GM23338 (cell line): ENCODE data around the gene MKLN1. TPM values are rescaled to one million over a fixed set of nuclear protein-coding genes. Genes with fewer than 3 reads are reported as not detected.

Source experiments
- ATAC-seq: fragments of 200-7000 bp; cut with Tn5 transposase; 3 replicates; pipeline ENCODE4 v1.9.1; 2020
- DNase-seq: peaks from one replicate; pipeline ENCODE4 v3.0.0-alpha.2; 2015; ENCODE audit warnings: low spot score
- H2AFZ ChIP-seq: fragments of 200-600 bp; sonication (generic); 2 replicates; pipeline ENCODE4 v1.8.0; 2016; ENCODE audit warnings: antibody characterized with exemption, mild to moderate bottlenecking, moderate library complexity
- H3F3A ChIP-seq: fragments of 200-600 bp; sonication (generic); replicated peaks from 2 replicates; pipeline ENCODE4 v1.8.0; 2017; ENCODE audit warnings: antibody characterized with exemption, mixed run types, low read depth
- H3K27ac ChIP-seq: fragments of 200-600 bp; sonication (generic); 2 replicates; pipeline ENCODE4 v1.6.1; 2016; ENCODE audit warnings: low read depth
- H3K27me3 ChIP-seq: fragments of 200-600 bp; sonication (generic); 2 replicates; pipeline ENCODE4 v1.8.0; 2016; ENCODE audit warnings: mild to moderate bottlenecking, mixed run types, moderate library complexity; ENCODE audit not compliant: insufficient read depth
- H3K36me3 ChIP-seq: fragments of 200-600 bp; sonication (generic); 2 replicates; pipeline ENCODE4 v1.8.0; 2016; ENCODE audit warnings: mild to moderate bottlenecking; ENCODE audit not compliant: insufficient read depth
- H3K4me1 ChIP-seq: fragments of 200-600 bp; sonication (generic); 2 replicates; pipeline ENCODE4 v1.8.0; 2016; ENCODE audit warnings: mild to moderate bottlenecking, moderate library complexity; ENCODE audit not compliant: insufficient read depth
- H3K4me2 ChIP-seq: fragments of 200-600 bp; sonication (generic); 2 replicates; pipeline ENCODE4 v1.7.1; 2017; ENCODE audit warnings: mixed run types
- H3K4me3 ChIP-seq: fragments of 200-600 bp; sonication (generic); 2 replicates; pipeline ENCODE4 v1.6.1; 2016; ENCODE audit warnings: mixed run types
- H3K79me2 ChIP-seq: fragments of 200-600 bp; sonication (generic); replicated peaks from 2 replicates; pipeline ENCODE4 v1.8.0; 2017; ENCODE audit warnings: mild to moderate bottlenecking; ENCODE audit not compliant: insufficient read depth
- H3K9me2 ChIP-seq: fragments of 200-600 bp; sonication (generic); 2 replicates; pipeline ENCODE4 v1.8.0; 2017; ENCODE audit not compliant: insufficient read depth
- H4K20me1 ChIP-seq: fragments of 200-600 bp; sonication (generic); replicated peaks from 2 replicates; pipeline ENCODE4 v1.8.0; 2017; ENCODE audit warnings: mild to moderate bottlenecking; ENCODE audit not compliant: insufficient read depth
- H3K27ac Mint-ChIP-seq: 2 replicates; pipeline ENCODE4 v1.8.0; 2020; ENCODE audit warnings: inconsistent platforms, mild to moderate bottlenecking, moderate library complexity, mixed read lengths
- H3K27me3 Mint-ChIP-seq: 3 replicates; pipeline ENCODE4 v1.8.0; 2022; ENCODE audit warnings: low read depth, mild to moderate bottlenecking, moderate library complexity, mixed read lengths, inconsistent platforms; ENCODE audit not compliant: insufficient read depth, poor library complexity
- H3K36me3 Mint-ChIP-seq: 3 replicates; pipeline ENCODE4 v1.8.0; 2021; ENCODE audit warnings: low read depth, mild to moderate bottlenecking, inconsistent platforms, moderate library complexity, mixed read lengths
- H3K4me1 Mint-ChIP-seq: 3 replicates; pipeline ENCODE4 v1.8.0; 2020; ENCODE audit warnings: mild to moderate bottlenecking, inconsistent platforms, mixed read lengths
- H3K4me3 Mint-ChIP-seq: 3 replicates; pipeline ENCODE4 v1.8.0; 2021; ENCODE audit warnings: moderate library complexity, mild to moderate bottlenecking, inconsistent platforms, mixed read lengths
- H3K9me3 Mint-ChIP-seq: 3 replicates; pipeline ENCODE4 v1.8.0; 2020; ENCODE audit warnings: moderate library complexity, mild to moderate bottlenecking, inconsistent platforms, mixed read lengths
- CREB1 ChIP-seq: fragments of 250-450 bp; sonication (Bioruptor Pico); IDR thresholded peaks from 2 replicates; pipeline ENCODE4 v1.5.0; 2020; ENCODE audit warnings: low read depth, mild to moderate bottlenecking, moderate library complexity
- EZH2phosphoT487 ChIP-seq: fragments of 200-600 bp; sonication (generic); IDR thresholded peaks from one replicate; pipeline ENCODE4 v1.8.1; 2018; ENCODE audit warnings: antibody characterized with exemption; ENCODE audit not compliant: unreplicated experiment
- NANOG ChIP-seq: IDR thresholded peaks from 2 replicates; pipeline ENCODE4 v1.6.1; 2016; ENCODE audit warnings: antibody characterized with exemption, borderline replicate concordance
- ZNF114 ChIP-seq: fragments of 250-450 bp; sonication (Bioruptor Pico); IDR thresholded peaks from 2 replicates; pipeline ENCODE4 v1.5.0; 2020; ENCODE audit warnings: mild to moderate bottlenecking, moderate library complexity
- polyA plus RNA-seq: library from polyadenylated mRNA; unstranded; fragments of >200 nt; fragmentation: Nextera tagmentation; extraction: Ambion mirVana; gene quantifications from 2 replicates; pipeline ENCODE4 v1.2.1, GENCODE V29; 2016
- total RNA-seq: library from RNA; depleted of rRNA; stranded (reverse); fragments of >200 nt; shearing (Covaris generic); gene quantifications from 2 replicates; pipeline ENCODE4 v1.2.3, GENCODE V29; 2014
- TF ChIP-seq, protein P1 (sequence below): fragments of 250-450 bp; sonication (Bioruptor Pico); IDR thresholded peaks from 2 replicates; pipeline ENCODE4 v1.5.0; 2020; ENCODE audit warnings: mild to moderate bottlenecking, moderate library complexity
- TF ChIP-seq, protein P2 (sequence below): IDR thresholded peaks from one replicate; pipeline ENCODE4 v1.6.1; 2018; ENCODE audit warnings: antibody characterized with exemption; ENCODE audit not compliant: unreplicated experiment
- TF ChIP-seq, protein P3 (sequence below), 2 experiments: fragments of 200-600 bp in 1 of 2; sonication (generic) in 1 of 2; conservative IDR thresholded peaks; 2 replicates each; pipeline versions ENCODE4 v1.5.1 to v1.6.1; 2016 to 2017; ENCODE audit warnings: antibody characterized with exemption in 2 of 2, low read depth in 2 of 2, mild to moderate bottlenecking in 2 of 2, moderate library complexity in 1 of 2
- TF ChIP-seq, protein P4 (sequence below): IDR thresholded peaks from 2 replicates; pipeline ENCODE4 v1.6.1; 2016; ENCODE audit warnings: antibody characterized with exemption

MKLN1 gene
- total and polyA plus RNA-seq, 2 experiments from 2014 or later, result 25.3 to 46.5 TPM

DNA sequence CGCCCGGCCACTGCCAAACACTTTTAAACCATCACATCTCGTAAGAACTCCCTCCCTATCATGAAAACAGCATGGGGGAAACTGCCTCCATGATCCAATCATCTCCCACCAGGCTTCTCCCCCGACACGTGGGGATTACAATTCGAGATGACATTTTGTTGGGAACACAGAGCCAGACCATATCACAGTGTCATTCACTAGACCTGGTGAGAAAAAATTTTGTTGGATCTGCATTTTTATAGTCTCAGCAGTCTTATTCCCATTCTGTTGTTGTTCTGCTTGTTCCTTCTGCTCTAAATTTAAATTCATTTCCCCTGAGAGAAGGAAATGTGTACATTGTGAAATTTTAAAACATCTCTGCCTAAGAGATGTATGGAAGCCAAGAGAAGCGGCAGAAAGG lies 4.8 kb upstream of the MKLN1 start:
- H3K9me2 ChIP-seq, result no peaks in the 10 kb centered on the region
- H2AFZ ChIP-seq, result no peak overlapping the region
- Mint-ChIP-seq H3K27me3 (peaks cover 1% of the 10 kb centered on the region), H3K4me3 (no peak overlapping the region), H3K36me3 (peaks cover 7% of the 10 kb centered on the region; the same call in 1 of the 3 replicates), H3K27ac (no peak overlapping the region), H3K4me1 (peaks cover 28% of the 10 kb centered on the region), H3K9me3 (no peaks in the 10 kb centered on the region)
- H3K4me2 ChIP-seq, result no peak overlapping the region
- H3F3A ChIP-seq, result no peaks in the 10 kb centered on the region
- ATAC-seq (no peak), DNase-seq (no peak)
- no peak overlapping the region for H3K4me3 ChIP-seq
- H3K4me1 ChIP-seq, result peaks cover 20% of the 10 kb centered on the region
- H3K79me2 ChIP-seq, result peaks cover under 1% of the 10 kb centered on the region; the same call in 1 of the 2 replicates
- H3K27me3 ChIP-seq, result no peaks in the 10 kb centered on the region
- TF ChIP-seq, protein P1, sequence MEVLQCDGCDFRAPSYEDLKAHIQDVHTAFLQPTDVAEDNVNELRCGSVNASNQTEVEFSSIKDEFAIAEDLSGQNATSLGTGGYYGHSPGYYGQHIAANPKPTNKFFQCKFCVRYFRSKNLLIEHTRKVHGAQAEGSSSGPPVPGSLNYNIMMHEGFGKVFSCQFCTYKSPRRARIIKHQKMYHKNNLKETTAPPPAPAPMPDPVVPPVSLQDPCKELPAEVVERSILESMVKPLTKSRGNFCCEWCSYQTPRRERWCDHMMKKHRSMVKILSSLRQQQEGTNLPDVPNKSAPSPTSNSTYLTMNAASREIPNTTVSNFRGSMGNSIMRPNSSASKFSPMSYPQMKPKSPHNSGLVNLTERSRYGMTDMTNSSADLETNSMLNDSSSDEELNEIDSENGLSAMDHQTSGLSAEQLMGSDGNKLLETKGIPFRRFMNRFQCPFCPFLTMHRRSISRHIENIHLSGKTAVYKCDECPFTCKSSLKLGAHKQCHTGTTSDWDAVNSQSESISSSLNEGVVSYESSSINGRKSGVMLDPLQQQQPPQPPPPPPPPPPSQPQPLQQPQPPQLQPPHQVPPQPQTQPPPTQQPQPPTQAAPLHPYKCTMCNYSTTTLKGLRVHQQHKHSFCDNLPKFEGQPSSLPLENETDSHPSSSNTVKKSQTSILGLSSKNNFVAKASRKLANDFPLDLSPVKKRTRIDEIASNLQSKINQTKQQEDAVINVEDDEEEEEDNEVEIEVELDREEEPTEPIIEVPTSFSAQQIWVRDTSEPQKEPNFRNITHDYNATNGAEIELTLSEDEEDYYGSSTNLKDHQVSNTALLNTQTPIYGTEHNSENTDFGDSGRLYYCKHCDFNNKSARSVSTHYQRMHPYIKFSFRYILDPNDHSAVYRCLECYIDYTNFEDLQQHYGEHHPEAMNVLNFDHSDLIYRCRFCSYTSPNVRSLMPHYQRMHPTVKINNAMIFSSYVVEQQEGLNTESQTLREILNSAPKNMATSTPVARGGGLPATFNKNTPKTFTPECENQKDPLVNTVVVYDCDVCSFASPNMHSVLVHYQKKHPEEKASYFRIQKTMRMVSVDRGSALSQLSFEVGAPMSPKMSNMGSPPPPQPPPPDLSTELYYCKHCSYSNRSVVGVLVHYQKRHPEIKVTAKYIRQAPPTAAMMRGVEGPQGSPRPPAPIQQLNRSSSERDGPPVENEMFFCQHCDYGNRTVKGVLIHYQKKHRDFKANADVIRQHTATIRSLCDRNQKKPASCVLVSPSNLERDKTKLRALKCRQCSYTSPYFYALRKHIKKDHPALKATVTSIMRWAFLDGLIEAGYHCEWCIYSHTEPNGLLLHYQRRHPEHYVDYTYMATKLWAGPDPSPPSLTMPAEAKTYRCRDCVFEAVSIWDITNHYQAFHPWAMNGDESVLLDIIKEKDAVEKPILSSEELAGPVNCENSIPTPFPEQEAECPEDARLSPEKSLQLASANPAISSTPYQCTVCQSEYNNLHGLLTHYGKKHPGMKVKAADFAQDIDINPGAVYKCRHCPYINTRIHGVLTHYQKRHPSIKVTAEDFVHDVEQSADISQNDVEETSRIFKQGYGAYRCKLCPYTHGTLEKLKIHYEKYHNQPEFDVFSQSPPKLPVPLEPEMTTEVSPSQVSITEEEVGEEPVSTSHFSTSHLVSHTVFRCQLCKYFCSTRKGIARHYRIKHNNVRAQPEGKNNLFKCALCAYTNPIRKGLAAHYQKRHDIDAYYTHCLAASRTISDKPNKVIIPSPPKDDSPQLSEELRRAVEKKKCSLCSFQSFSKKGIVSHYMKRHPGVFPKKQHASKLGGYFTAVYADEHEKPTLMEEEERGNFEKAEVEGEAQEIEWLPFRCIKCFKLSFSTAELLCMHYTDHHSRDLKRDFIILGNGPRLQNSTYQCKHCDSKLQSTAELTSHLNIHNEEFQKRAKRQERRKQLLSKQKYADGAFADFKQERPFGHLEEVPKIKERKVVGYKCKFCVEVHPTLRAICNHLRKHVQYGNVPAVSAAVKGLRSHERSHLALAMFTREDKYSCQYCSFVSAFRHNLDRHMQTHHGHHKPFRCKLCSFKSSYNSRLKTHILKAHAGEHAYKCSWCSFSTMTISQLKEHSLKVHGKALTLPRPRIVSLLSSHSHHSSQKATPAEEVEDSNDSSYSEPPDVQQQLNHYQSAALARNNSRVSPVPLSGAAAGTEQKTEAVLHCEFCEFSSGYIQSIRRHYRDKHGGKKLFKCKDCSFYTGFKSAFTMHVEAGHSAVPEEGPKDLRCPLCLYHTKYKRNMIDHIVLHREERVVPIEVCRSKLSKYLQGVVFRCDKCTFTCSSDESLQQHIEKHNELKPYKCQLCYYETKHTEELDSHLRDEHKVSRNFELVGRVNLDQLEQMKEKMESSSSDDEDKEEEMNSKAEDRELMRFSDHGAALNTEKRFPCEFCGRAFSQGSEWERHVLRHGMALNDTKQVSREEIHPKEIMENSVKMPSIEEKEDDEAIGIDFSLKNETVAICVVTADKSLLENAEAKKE, result no peak
- TF ChIP-seq, protein P2, sequence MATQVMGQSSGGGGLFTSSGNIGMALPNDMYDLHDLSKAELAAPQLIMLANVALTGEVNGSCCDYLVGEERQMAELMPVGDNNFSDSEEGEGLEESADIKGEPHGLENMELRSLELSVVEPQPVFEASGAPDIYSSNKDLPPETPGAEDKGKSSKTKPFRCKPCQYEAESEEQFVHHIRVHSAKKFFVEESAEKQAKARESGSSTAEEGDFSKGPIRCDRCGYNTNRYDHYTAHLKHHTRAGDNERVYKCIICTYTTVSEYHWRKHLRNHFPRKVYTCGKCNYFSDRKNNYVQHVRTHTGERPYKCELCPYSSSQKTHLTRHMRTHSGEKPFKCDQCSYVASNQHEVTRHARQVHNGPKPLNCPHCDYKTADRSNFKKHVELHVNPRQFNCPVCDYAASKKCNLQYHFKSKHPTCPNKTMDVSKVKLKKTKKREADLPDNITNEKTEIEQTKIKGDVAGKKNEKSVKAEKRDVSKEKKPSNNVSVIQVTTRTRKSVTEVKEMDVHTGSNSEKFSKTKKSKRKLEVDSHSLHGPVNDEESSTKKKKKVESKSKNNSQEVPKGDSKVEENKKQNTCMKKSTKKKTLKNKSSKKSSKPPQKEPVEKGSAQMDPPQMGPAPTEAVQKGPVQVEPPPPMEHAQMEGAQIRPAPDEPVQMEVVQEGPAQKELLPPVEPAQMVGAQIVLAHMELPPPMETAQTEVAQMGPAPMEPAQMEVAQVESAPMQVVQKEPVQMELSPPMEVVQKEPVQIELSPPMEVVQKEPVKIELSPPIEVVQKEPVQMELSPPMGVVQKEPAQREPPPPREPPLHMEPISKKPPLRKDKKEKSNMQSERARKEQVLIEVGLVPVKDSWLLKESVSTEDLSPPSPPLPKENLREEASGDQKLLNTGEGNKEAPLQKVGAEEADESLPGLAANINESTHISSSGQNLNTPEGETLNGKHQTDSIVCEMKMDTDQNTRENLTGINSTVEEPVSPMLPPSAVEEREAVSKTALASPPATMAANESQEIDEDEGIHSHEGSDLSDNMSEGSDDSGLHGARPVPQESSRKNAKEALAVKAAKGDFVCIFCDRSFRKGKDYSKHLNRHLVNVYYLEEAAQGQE, result no peak
- TF ChIP-seq ZNF114 (no peak), CREB1 (no peak), NANOG (no peak), EZH2phosphoT487 (no peak)
- TF ChIP-seq, protein P3, sequence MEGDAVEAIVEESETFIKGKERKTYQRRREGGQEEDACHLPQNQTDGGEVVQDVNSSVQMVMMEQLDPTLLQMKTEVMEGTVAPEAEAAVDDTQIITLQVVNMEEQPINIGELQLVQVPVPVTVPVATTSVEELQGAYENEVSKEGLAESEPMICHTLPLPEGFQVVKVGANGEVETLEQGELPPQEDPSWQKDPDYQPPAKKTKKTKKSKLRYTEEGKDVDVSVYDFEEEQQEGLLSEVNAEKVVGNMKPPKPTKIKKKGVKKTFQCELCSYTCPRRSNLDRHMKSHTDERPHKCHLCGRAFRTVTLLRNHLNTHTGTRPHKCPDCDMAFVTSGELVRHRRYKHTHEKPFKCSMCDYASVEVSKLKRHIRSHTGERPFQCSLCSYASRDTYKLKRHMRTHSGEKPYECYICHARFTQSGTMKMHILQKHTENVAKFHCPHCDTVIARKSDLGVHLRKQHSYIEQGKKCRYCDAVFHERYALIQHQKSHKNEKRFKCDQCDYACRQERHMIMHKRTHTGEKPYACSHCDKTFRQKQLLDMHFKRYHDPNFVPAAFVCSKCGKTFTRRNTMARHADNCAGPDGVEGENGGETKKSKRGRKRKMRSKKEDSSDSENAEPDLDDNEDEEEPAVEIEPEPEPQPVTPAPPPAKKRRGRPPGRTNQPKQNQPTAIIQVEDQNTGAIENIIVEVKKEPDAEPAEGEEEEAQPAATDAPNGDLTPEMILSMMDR (conservative IDR thresholded peaks at IDR 0.05; ENCODE audit: low read depth in 2 of 2), result no peak
- TF ChIP-seq, protein P4, sequence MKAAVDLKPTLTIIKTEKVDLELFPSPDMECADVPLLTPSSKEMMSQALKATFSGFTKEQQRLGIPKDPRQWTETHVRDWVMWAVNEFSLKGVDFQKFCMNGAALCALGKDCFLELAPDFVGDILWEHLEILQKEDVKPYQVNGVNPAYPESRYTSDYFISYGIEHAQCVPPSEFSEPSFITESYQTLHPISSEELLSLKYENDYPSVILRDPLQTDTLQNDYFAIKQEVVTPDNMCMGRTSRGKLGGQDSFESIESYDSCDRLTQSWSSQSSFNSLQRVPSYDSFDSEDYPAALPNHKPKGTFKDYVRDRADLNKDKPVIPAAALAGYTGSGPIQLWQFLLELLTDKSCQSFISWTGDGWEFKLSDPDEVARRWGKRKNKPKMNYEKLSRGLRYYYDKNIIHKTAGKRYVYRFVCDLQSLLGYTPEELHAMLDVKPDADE, result no peak
- H3K27ac ChIP-seq, result no peak overlapping the region
- H3K36me3 ChIP-seq, result no peaks in the 10 kb centered on the region
- H4K20me1 ChIP-seq, result no peaks in the 10 kb centered on the region
